MM.1S (cell line): Measurements from ENCODE around the gene HYPK.
"Not testable (repeated sequence)": the region's sequence is repeated elsewhere in the genome, so short reads cannot be mapped to it uniquely, and the experiment has no call there.

ENCODE experiments used
- DNase-seq: peaks from one replicate; pipeline ENCODE4 v3.0.0-alpha.2; 2015
- H2AFZ ChIP-seq: fragments of 300-600 bp; sonication (generic); 2 replicates; pipeline ENCODE4 v1.6.0; 2016; ENCODE audit warnings: antibody characterized with exemption, low read length
- H3F3A ChIP-seq: fragments of 300-600 bp; sonication (generic); 2 replicates; pipeline ENCODE4 v1.6.1; 2016; ENCODE audit warnings: mild to moderate bottlenecking, antibody characterized with exemption, low read length, moderate library complexity, mixed read lengths; ENCODE audit not compliant: insufficient read depth
- H3K27ac ChIP-seq: fragments of 300-600 bp; sonication (generic); 2 replicates; pipeline ENCODE4 v1.5.1; 2016; ENCODE audit warnings: mild to moderate bottlenecking, low read length
- H3K27me3 ChIP-seq: fragments of 300-600 bp; sonication (generic); replicated peaks from 2 replicates; pipeline ENCODE4 v1.6.0; 2016; ENCODE audit warnings: low read length; ENCODE audit not compliant: insufficient read depth
- H3K36me3 ChIP-seq: fragments of 300-600 bp; sonication (generic); replicated peaks from 2 replicates; pipeline ENCODE4 v1.6.1; 2016; ENCODE audit warnings: mild to moderate bottlenecking, low read length, mixed read lengths; ENCODE audit not compliant: insufficient read depth
- H3K4me1 ChIP-seq: fragments of 300-600 bp; sonication (generic); 2 replicates; pipeline ENCODE4 v1.6.1; 2016; ENCODE audit warnings: low read length, mixed read lengths
- H3K4me2 ChIP-seq: fragments of 300-600 bp; sonication (generic); 2 replicates; pipeline ENCODE4 v1.6.0; 2016; ENCODE audit warnings: low read depth, low read length
- H3K4me3 ChIP-seq: fragments of 300-600 bp; sonication (generic); 2 replicates; pipeline ENCODE4 v1.5.1; 2016; ENCODE audit warnings: low read length, mixed read lengths
- H3K79me2 ChIP-seq: fragments of 300-600 bp; sonication (generic); 2 replicates; pipeline ENCODE4 v1.6.1; 2016; ENCODE audit warnings: mixed run types, low read length, mixed read lengths
- H3K9ac ChIP-seq: fragments of 300-600 bp; sonication (generic); 2 replicates; pipeline ENCODE4 v1.6.1; 2016; ENCODE audit warnings: low read length, mixed read lengths
- H3K9me2 ChIP-seq: fragments of 300-600 bp; sonication (generic); replicated peaks from 2 replicates; pipeline ENCODE4 v1.6.1; 2016; ENCODE audit warnings: mild to moderate bottlenecking, low read length, mixed read lengths; ENCODE audit not compliant: insufficient read depth
- H3K9me3 ChIP-seq: fragments of 300-600 bp; sonication (generic); replicated peaks from 2 replicates; pipeline ENCODE4 v1.6.1; 2016; ENCODE audit warnings: mild to moderate bottlenecking, low read length, mixed read lengths; ENCODE audit not compliant: insufficient read depth
- H4K20me1 ChIP-seq: fragments of 300-600 bp; sonication (generic); 2 replicates; pipeline ENCODE4 v1.6.1; 2016; ENCODE audit warnings: mild to moderate bottlenecking, low read length, moderate library complexity, mixed read lengths; ENCODE audit not compliant: insufficient read depth
- EZH2 ChIP-seq: fragments of 300-600 bp; sonication (generic); optimal IDR thresholded peaks from 2 replicates; pipeline ENCODE3; 2017; ENCODE audit warnings: low read depth, mild to moderate bottlenecking, antibody characterized with exemption, low read length, mixed read lengths
- EZH2phosphoT487 ChIP-seq: fragments of 300-600 bp; sonication (generic); IDR thresholded peaks from 2 replicates; pipeline ENCODE4 v1.6.1; 2018; ENCODE audit warnings: antibody characterized with exemption, low read length
- TF ChIP-seq, protein P1 (sequence below): fragments of 300-600 bp; sonication (generic); IDR thresholded peaks from 2 replicates; pipeline ENCODE4 v1.5.1; 2016; ENCODE audit warnings: antibody characterized with exemption, low read length, mixed read lengths

HYPK gene

DNA sequence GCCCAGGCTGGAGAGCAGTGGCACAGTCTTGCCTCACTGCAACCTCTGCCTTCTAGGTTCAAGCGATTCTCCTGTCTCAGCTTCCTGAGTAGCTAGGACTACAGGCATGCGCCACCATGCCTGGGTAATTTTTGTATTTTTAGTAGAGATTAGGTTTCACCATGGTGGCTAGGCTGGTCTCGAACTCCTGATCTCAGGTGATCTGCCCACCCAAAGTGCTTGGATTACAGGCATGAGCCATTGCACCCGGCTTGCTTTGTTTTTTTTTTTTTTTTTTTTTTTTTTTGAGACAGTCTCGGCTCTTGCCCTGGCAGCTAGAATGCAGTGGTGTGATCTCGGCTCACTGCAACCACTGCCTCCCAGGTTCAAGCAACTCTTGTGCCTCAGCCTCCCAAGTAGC is 32.1 kb downstream of the HYPK start:
- H3K27me3 ChIP-seq, DNase-seq, H3K9me3 ChIP-seq, H3K9me2 ChIP-seq, H3K4me1 ChIP-seq, H3K9ac ChIP-seq, H4K20me1 ChIP-seq, H2AFZ ChIP-seq, H3K36me3 ChIP-seq, H3K4me3 ChIP-seq, H3F3A ChIP-seq, H3K4me2 ChIP-seq, H3K27ac ChIP-seq: not testable (repeated sequence)
- peaks cover 95% of the 10 kb centered on the region for H3K79me2 ChIP-seq

DNA sequence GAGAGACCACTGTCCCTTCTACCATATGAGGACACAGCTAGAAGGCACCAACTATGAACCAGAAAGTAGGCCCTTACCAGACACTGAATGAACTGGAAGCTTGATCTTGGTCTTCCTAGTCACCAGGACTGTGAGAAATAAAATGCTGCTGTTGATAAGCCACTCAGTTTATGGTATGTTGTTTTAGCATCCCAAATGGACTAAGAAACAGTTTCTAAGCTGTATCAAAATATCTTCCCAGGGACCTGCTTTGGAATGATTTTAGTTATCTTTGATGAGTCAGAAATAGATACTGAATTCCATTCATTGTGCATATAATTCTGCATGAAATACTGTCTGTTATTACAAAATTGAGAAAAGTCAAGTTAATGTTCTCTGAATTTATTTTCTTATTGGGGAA is 45.0 kb downstream of the HYPK start:
- DNase-seq = no peak
- Histone ChIP-seq H3K9ac (no peak overlapping the region), H3K9me3 (no peaks in the 10 kb centered on the region), H4K20me1 (no peaks in the 10 kb centered on the region), H3K27me3 (no peaks in the 10 kb centered on the region), H3K4me2 (no peak overlapping the region), H3K4me3 (no peak overlapping the region), H3K27ac (no peak overlapping the region), H3K79me2 (peaks cover 21% of the 10 kb centered on the region), H2AFZ (no peak overlapping the region), H3K4me1 (no peaks in the 10 kb centered on the region), H3F3A (no peaks in the 10 kb centered on the region), H3K36me3 (peaks cover 8% of the 10 kb centered on the region), H3K9me2 (no peaks in the 10 kb centered on the region)
- TF ChIP-seq EZH2phosphoT487 (no peak), EZH2 (no peak)
- TF ChIP-seq, protein P1, sequence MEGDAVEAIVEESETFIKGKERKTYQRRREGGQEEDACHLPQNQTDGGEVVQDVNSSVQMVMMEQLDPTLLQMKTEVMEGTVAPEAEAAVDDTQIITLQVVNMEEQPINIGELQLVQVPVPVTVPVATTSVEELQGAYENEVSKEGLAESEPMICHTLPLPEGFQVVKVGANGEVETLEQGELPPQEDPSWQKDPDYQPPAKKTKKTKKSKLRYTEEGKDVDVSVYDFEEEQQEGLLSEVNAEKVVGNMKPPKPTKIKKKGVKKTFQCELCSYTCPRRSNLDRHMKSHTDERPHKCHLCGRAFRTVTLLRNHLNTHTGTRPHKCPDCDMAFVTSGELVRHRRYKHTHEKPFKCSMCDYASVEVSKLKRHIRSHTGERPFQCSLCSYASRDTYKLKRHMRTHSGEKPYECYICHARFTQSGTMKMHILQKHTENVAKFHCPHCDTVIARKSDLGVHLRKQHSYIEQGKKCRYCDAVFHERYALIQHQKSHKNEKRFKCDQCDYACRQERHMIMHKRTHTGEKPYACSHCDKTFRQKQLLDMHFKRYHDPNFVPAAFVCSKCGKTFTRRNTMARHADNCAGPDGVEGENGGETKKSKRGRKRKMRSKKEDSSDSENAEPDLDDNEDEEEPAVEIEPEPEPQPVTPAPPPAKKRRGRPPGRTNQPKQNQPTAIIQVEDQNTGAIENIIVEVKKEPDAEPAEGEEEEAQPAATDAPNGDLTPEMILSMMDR = no peak

DNA sequence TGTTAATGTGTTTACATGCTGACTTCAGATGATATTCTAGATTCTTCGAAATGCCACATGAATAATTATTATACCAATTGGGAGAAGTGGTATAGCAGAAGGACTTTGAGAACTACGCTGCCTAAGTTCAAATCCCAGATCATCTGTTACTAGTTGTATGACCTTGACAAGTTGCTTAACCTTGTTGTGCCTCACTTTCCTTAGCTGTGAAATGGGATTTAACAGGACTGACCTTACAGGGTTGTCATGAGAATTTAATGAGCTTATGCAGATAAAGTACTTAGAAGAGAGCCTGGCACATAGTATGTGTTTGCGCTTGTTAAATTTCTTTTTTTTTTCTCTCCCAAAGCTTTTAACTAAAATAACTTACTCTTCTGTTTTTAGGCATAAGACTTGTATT is 50.9 kb downstream of the HYPK start:
- TF ChIP-seq, protein P1 = no peak
- no peak for TF ChIP-seq EZH2
- TF ChIP-seq EZH2phosphoT487 = no peak
- Histone ChIP-seq H2AFZ (no peak overlapping the region), H3K4me2 (no peak overlapping the region), H3K4me3 (no peak overlapping the region), H4K20me1 (no peaks in the 10 kb centered on the region), H3K4me1 (no peaks in the 10 kb centered on the region), H3K9ac (no peak overlapping the region), H3K9me3 (no peaks in the 10 kb centered on the region), H3K9me2 (no peaks in the 10 kb centered on the region), H3K79me2 (no peaks in the 10 kb centered on the region; the same call in none of the 2 replicates), H3K36me3 (no peaks in the 10 kb centered on the region; the same call in none of the 2 replicates), H3F3A (no peaks in the 10 kb centered on the region; the same call in 1 of the 2 replicates), H3K27ac (no peak overlapping the region), H3K27me3 (no peaks in the 10 kb centered on the region)
- no peak for DNase-seq

DNA sequence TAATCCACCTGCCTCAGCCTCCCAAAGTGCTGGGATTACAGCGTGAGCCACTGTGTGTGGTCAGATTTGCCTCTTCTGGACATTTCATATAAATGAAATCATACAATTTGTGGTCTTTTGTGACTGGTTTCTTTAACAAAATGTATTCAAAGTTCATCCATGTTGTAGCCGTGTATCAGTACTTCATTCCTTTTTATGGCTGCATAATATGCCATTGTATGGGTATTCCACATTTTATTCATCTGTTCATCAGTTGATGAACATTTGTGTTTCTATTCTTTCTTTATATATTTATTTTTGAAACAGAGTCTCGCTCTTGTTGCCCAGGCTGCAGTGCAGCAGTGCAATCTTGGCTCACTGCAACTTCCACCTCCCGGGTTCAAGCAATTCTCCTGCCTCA is 52.2 kb downstream of the HYPK start:
- H3K9me2 ChIP-seq = no peaks in the 10 kb centered on the region
- H3K4me2 ChIP-seq = no peak overlapping the region
- no peak overlapping the region for H2AFZ ChIP-seq
- H3F3A ChIP-seq = no peaks in the 10 kb centered on the region; the same call in 1 of the 2 replicates
- no peak overlapping the region for H3K9ac ChIP-seq
- H3K27ac ChIP-seq = no peak overlapping the region
- no peaks in the 10 kb centered on the region for H3K9me3 ChIP-seq
- H3K79me2 ChIP-seq = no peaks in the 10 kb centered on the region; the same call in none of the 2 replicates
- H4K20me1 ChIP-seq = no peaks in the 10 kb centered on the region
- TF ChIP-seq EZH2 = no peak
- TF ChIP-seq, protein P1 = no peak
- TF ChIP-seq EZH2phosphoT487 = no peak
- DNase-seq = no peak
- no peaks in the 10 kb centered on the region for H3K4me1 ChIP-seq
- H3K27me3 ChIP-seq = no peaks in the 10 kb centered on the region
- H3K36me3 ChIP-seq = peaks cover 7% of the 10 kb centered on the region; the same call in 1 of the 2 replicates
- no peak overlapping the region for H3K4me3 ChIP-seq
